Naive thymus-derived CD4-positive, alpha-beta T cell (primary cell): ENCODE measurements around the gene CCL11. TPM values are rescaled to one million over a fixed set of nuclear protein-coding genes. Genes with fewer than 3 reads are reported as not detected.

Source experiments
- ATAC-seq: fragments of 150-1000 bp; cut with Tn5 transposase; 2 replicates; pipeline ENCODE4 v1.10.0; 2021; ENCODE audit warnings: mild to moderate bottlenecking, moderate library complexity
- CTCF ChIA-PET: fragments of 350-600 bp; sonication (Branson Sonifier 250); formaldehyde crosslinking; loops from one replicate; lab custom pipeline; 2021; ENCODE audit warnings: antibody characterized with exemption; lab: Charles Lee
- POLR2A ChIA-PET: fragments of 350-600 bp; sonication (Branson Sonifier 250); formaldehyde crosslinking; loops from one replicate; lab custom pipeline; 2021; ENCODE audit warnings: antibody characterized with exemption, inconsistent platforms; lab: Charles Lee
- DNase-seq, 9 donors: peaks; one replicate each; pipeline versions ENCODE4 v3.0.0 to v3.0.0-alpha.2; 2020 to 2022; ENCODE audit warnings: mixed read lengths in 1 of 9
- H3K27ac ChIP-seq: one replicate; pipeline ENCODE4 v1.7.0; 2013; ENCODE audit warnings: mild to moderate bottlenecking, low read depth, low read length, moderate library complexity
- H3K27me3 ChIP-seq, 2 donors: one replicate each; pipeline ENCODE4 v1.7.0; 2013; ENCODE audit warnings: low read length in 2 of 2, mild to moderate bottlenecking in 2 of 2, moderate library complexity in 2 of 2; ENCODE audit not compliant: control insufficient read depth in 2 of 2, insufficient read depth in 2 of 2
- H3K36me3 ChIP-seq, 3 experiments: 1 replicate in 2 of 3; 2 replicates in 1 of 3; pipeline ENCODE4 v1.7.0; 2013; ENCODE audit warnings: low read length in 3 of 3, mild to moderate bottlenecking in 3 of 3, moderate library complexity in 1 of 3; ENCODE audit not compliant: insufficient read depth in 3 of 3, control insufficient read depth in 2 of 3
- H3K4me1 ChIP-seq, 2 donors: one replicate each; pipeline ENCODE4 v1.7.0; 2013; ENCODE audit warnings: low read length in 2 of 2, mild to moderate bottlenecking in 2 of 2, moderate library complexity in 1 of 2; ENCODE audit not compliant: control insufficient read depth in 2 of 2, insufficient read depth in 2 of 2
- H3K4me3 ChIP-seq: 2 replicates; pipeline ENCODE4 v1.7.0; 2013; ENCODE audit warnings: mild to moderate bottlenecking, low read length
- H3K9me3 ChIP-seq, 3 experiments: 1 replicate in 2 of 3; 2 replicates in 1 of 3; pipeline ENCODE4 v1.7.0; 2013; ENCODE audit warnings: low read length in 3 of 3; ENCODE audit not compliant: control insufficient read depth in 2 of 3
- H3K27ac Mint-ChIP-seq, 9 donors: one replicate each; pipeline ENCODE4 v1.8.0; 2020 to 2022; ENCODE audit warnings: mixed read lengths in 9 of 9, mild to moderate bottlenecking in 8 of 9, moderate library complexity in 5 of 9, inconsistent platforms in 2 of 9
- H3K27me3 Mint-ChIP-seq, 5 donors: one replicate each; pipeline ENCODE4 v1.8.0; 2021 to 2022; ENCODE audit warnings: mixed read lengths in 5 of 5, mild to moderate bottlenecking in 1 of 5
- H3K36me3 Mint-ChIP-seq, 5 donors: one replicate each; pipeline ENCODE4 v1.8.0; 2020 to 2022; ENCODE audit warnings: mixed read lengths in 5 of 5, mild to moderate bottlenecking in 3 of 5, inconsistent platforms in 1 of 5
- H3K4me1 Mint-ChIP-seq, 7 donors: one replicate each; pipeline ENCODE4 v1.8.0; 2020 to 2022; ENCODE audit warnings: mixed read lengths in 7 of 7, mild to moderate bottlenecking in 3 of 7, inconsistent platforms in 1 of 7
- H3K4me3 Mint-ChIP-seq, 10 donors: one replicate each; pipeline ENCODE4 v1.8.0; 2020 to 2022; ENCODE audit warnings: mild to moderate bottlenecking in 10 of 10, mixed read lengths in 10 of 10, moderate library complexity in 6 of 10, inconsistent platforms in 2 of 10
- H3K9me3 Mint-ChIP-seq, 11 donors: one replicate each; pipeline ENCODE4 v1.8.0; 2020 to 2022; ENCODE audit warnings: mixed read lengths in 11 of 11, mild to moderate bottlenecking in 4 of 11, inconsistent platforms in 1 of 11, moderate library complexity in 1 of 11
- intact Hi-C, 2 donors: fragments of 100-400 bp; cut with micrococcal nuclease; formaldehyde crosslinking; loops; one replicate each; pipeline ENCODE4 v1.15.1; 2023
- polyA plus RNA-seq, 2 donors: library from polyadenylated mRNA; unstranded; fragments of 300-500 nt; fragmentation: Illumina TruSeq; gene quantifications; one replicate each; pipeline ENCODE4 v1.2.3, GENCODE V29; 2021
- total RNA-seq, 6 experiments: library from RNA in 5 of 6; stranded (reverse) in 5 of 6; gene quantifications; 1 replicate in 5 of 6; 2 replicates in 1 of 6; pipeline ENCODE4 v1.2.3 and lab custom pipeline; 2021 to 2026

Gene CCL11
- total and polyA plus RNA-seq, 7 experiments from 2014 or later, result not detected

- Mint-ChIP-seq H3K27me3 (peaks cover 42 to 52% (median 50%) of the 10 kb centered on the region in 5 donors), H3K36me3 (no peaks in the 10 kb centered on the region), H3K9me3 (peaks cover 0 to 3% (median 0%) of the 10 kb centered on the region in 11 donors), H3K4me1 (peaks cover 0 to 8% (median 0%) of the 10 kb centered on the region in 7 donors), H3K4me3 (no peak overlapping the region), H3K27ac (no peak overlapping the region)
- POLR2A ChIA-PET, result no interaction called here
- no peaks in the 10 kb centered on the region for H3K27me3 ChIP-seq
- H3K4me1 ChIP-seq, result no peaks in the 10 kb centered on the region
- H3K9me3 ChIP-seq, result no peaks in the 10 kb centered on the region
- no peak overlapping the region for H3K27ac ChIP-seq
- H3K4me3 ChIP-seq, result no peak overlapping the region
- ATAC-seq (peak; percentile 44), DNase-seq (no peak)
- intact Hi-C loops, result no loop called here
- H3K36me3 ChIP-seq, result no peaks in the 10 kb centered on the region
- CTCF ChIA-PET, result no interaction called here
Measured at GRCh38 chr17:34265711-34266110, 19.8 kb upstream of the CCL11 start.

DNA sequence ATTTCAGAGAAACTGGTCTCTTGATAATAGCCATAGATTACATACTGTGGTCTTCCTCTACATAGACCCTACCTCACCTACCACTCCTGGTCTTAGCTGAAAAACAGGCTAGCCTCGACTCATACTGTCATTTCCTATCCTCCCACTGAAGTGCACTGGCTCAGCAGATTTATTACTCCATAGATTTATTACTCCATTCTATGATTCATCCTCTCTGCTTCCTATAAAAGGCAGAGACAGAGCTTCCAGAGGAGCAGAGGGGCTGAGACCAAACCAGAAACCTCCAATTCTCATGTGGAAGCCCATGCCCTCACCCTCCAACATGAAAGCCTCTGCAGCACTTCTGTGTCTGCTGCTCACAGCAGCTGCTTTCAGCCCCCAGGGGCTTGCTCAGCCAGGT is 15.6 kb upstream of the CCL11 start, which contains the start of gene CCL7:
Gene CCL7, plus strand, starts transcription at position 253 of the 400 bp plus-strand sequence. Its CDS starts 70 bp downstream, at position 323.
- H3K4me3 Mint-ChIP-seq, result no peak within 1 kb of the TSS
- Histone ChIP-seq H3K4me3 (no peak within 1 kb of the TSS), H3K27me3 (peaks cover 0 to 6% of the 10 kb centered on the region in 2 donors), H3K4me1 (no peaks in the 10 kb centered on the region), H3K36me3 (no peaks in the 10 kb centered on the region), H3K9me3 (no peaks in the 10 kb centered on the region), H3K27ac (no peak within 1 kb of the TSS)
- H3K4me1 Mint-ChIP-seq, result peaks cover 0 to 2% (median 0%) of the 10 kb centered on the region in 7 donors
- no peak within 1 kb of the TSS for H3K27ac Mint-ChIP-seq
- no peaks in the 10 kb centered on the region for H3K36me3 Mint-ChIP-seq
- H3K9me3 Mint-ChIP-seq, result peaks cover 0 to 1% (median 0%) of the 10 kb centered on the region in 11 donors
- CTCF ChIA-PET, result no interaction called here
- DNase-seq (no peak), ATAC-seq (no peak)
- H3K27me3 Mint-ChIP-seq, result peaks cover 60 to 77% (median 64%) of the 10 kb centered on the region in 5 donors
- intact Hi-C loops, result no loop called here
- POLR2A ChIA-PET, result no interaction called here

GRCh38 chr17:34275881-34276280 is 9.7 kb upstream of the CCL11 start:
- intact Hi-C loops, result no loop called here
- Mint-ChIP-seq H3K27ac (no peak overlapping the region), H3K27me3 (peaks cover 54 to 67% (median 61%) of the 10 kb centered on the region in 5 donors), H3K9me3 (peaks cover 0 to 4% (median 0%) of the 10 kb centered on the region in 11 donors), H3K36me3 (peaks cover 0 to 3% (median 0%) of the 10 kb centered on the region in 5 donors), H3K4me3 (no peak overlapping the region), H3K4me1 (peaks cover 0 to 2% (median 0%) of the 10 kb centered on the region in 7 donors)
- DNase-seq (no peak), ATAC-seq (no peak)
- no peaks in the 10 kb centered on the region for H3K4me1 ChIP-seq
- H3K4me3 ChIP-seq, result no peak overlapping the region
- no peaks in the 10 kb centered on the region for H3K9me3 ChIP-seq
- no peaks in the 10 kb centered on the region for H3K36me3 ChIP-seq
- ChIA-PET CTCF (no interaction called here), POLR2A (no interaction called here)
- no peak overlapping the region for H3K27ac ChIP-seq
- H3K27me3 ChIP-seq, result peaks cover 0 to 6% of the 10 kb centered on the region in 2 donors

GRCh38 chr17:34276826-34277225 is 8.7 kb upstream of the CCL11 start:
- Mint-ChIP-seq H3K36me3 (peaks cover 0 to 3% (median 0%) of the 10 kb centered on the region in 5 donors), H3K4me1 (no peaks in the 10 kb centered on the region), H3K4me3 (no peak overlapping the region), H3K27me3 (peaks cover 52 to 65% (median 60%) of the 10 kb centered on the region in 5 donors), H3K27ac (no peak overlapping the region), H3K9me3 (peaks cover 0 to 4% (median 0%) of the 10 kb centered on the region in 11 donors)
- intact Hi-C loops, result no loop called here
- peaks cover 0 to 6% of the 10 kb centered on the region in 2 donors for H3K27me3 ChIP-seq
- no peak overlapping the region for H3K27ac ChIP-seq
- H3K4me1 ChIP-seq, result no peaks in the 10 kb centered on the region
- H3K36me3 ChIP-seq, result no peaks in the 10 kb centered on the region
- no peak overlapping the region for H3K4me3 ChIP-seq
- CTCF ChIA-PET, result no interaction called here
- DNase-seq (no peak), ATAC-seq (no peak)
- POLR2A ChIA-PET, result no interaction called here
- no peaks in the 10 kb centered on the region for H3K9me3 ChIP-seq

DNA sequence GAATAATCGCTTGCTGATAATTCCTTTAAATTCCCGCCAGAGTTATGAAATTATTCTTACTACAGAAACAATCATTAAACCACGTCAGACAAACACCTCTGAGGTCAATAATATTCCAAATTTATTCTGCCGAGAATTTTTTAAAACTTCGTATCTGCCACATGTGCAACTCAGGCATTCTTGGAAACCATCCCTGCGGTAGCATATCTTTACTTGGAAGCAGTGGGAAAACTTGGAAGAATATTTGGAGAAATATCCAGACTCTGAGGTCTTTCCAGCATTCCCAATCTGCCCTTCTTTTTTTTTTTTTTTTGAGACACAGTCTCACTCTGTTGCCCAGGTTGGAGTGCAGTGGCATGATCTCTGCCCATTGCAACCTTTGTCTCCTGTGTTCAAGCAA is 2.0 kb upstream of the CCL11 start:
- ChIA-PET POLR2A (no interaction called here), CTCF (no interaction called here)
- Mint-ChIP-seq H3K27me3 (peaks cover 12 to 50% (median 27%) of the 10 kb centered on the region in 5 donors), H3K4me3 (no peak overlapping the region), H3K4me1 (no peaks in the 10 kb centered on the region), H3K36me3 (peaks cover 0 to under 1% (median 0%) of the 10 kb centered on the region in 5 donors), H3K9me3 (peaks cover 0 to 2% (median 0%) of the 10 kb centered on the region in 11 donors), H3K27ac (no peak overlapping the region)
- Histone ChIP-seq H3K36me3 (no peaks in the 10 kb centered on the region), H3K4me1 (no peaks in the 10 kb centered on the region), H3K27ac (no peak overlapping the region), H3K4me3 (no peak overlapping the region), H3K9me3 (no peaks in the 10 kb centered on the region), H3K27me3 (no peaks in the 10 kb centered on the region)
- intact Hi-C loops, result no loop called here
- DNase-seq, result no peak
- ATAC-seq, result no peak

DNA sequence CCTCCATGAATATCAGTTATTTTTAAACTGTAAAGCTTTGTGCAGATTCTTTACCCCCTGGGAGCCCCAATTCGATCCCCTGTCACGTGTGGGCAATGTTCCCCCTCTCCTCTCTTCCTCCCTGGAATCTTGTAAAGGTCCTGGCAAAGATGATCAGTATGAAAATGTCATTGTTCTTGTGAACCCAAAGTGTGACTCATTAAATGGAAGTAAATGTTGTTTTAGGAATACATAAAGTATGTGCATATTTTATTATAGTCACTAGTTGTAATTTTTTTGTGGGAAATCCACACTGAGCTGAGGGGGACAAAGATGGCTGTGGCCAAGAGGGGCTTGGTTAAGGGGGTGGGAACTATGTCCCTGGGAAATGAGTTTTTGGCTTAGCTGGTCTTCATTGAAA is 2.3 kb downstream of the CCL11 start:
- POLR2A ChIA-PET, result no interaction called here
- H3K27me3 ChIP-seq, result no peaks in the 10 kb centered on the region
- Mint-ChIP-seq H3K27ac (no peak overlapping the region), H3K9me3 (peaks cover 0 to 4% (median 0%) of the 10 kb centered on the region in 11 donors), H3K27me3 (peaks cover 7 to 30% (median 20%) of the 10 kb centered on the region in 5 donors), H3K4me1 (no peaks in the 10 kb centered on the region), H3K4me3 (no peak overlapping the region), H3K36me3 (no peaks in the 10 kb centered on the region)
- CTCF ChIA-PET, result no interaction called here
- ATAC-seq (no peak), DNase-seq (no peak)
- no peaks in the 10 kb centered on the region for H3K9me3 ChIP-seq
- intact Hi-C loops, result no loop called here
- no peaks in the 10 kb centered on the region for H3K36me3 ChIP-seq
- no peaks in the 10 kb centered on the region for H3K4me1 ChIP-seq
- H3K27ac ChIP-seq, result no peak overlapping the region
- H3K4me3 ChIP-seq, result no peak overlapping the region

- Mint-ChIP-seq H3K27ac (no peak overlapping the region), H3K4me1 (no peaks in the 10 kb centered on the region), H3K9me3 (peaks cover 0 to 4% (median 0%) of the 10 kb centered on the region in 11 donors), H3K27me3 (peaks cover 7 to 27% (median 20%) of the 10 kb centered on the region in 5 donors), H3K36me3 (no peaks in the 10 kb centered on the region), H3K4me3 (no peak overlapping the region)
- POLR2A ChIA-PET, result no interaction called here
- CTCF ChIA-PET, result no interaction called here
- intact Hi-C loops, result no loop called here
- Histone ChIP-seq H3K27ac (no peak overlapping the region), H3K27me3 (no peaks in the 10 kb centered on the region), H3K36me3 (no peaks in the 10 kb centered on the region), H3K4me3 (no peak overlapping the region), H3K9me3 (no peaks in the 10 kb centered on the region), H3K4me1 (no peaks in the 10 kb centered on the region)
- DNase-seq, result no peak
- no peak for ATAC-seq
Measured at GRCh38 chr17:34290586-34290985, 5.0 kb downstream of the CCL11 start.
